ENCODE results near the gene ATP8B1.
"Not testable (repeated sequence)": the region's sequence is repeated elsewhere in the genome, so short reads cannot be mapped to it uniquely, and the experiment has no call there.

- TF ChIP-seq CTCF (conservative IDR thresholded peaks at IDR 0.05; ENCODE audit: low read depth, low read length); EZH2 (IDR thresholded peaks at IDR 0.05; ENCODE audit: low read length, unreplicated experiment); EZH2phosphoT487 (IDR thresholded peaks at IDR 0.05; ENCODE audit: borderline replicate concordance, low read length): not testable (repeated sequence)
Measured at GRCh38 chr18:57642462-57642861, 160.7 kb downstream of the ATP8B1 start.
